Neural cell (in vitro differentiated cells): Measurements from ENCODE around the gene CDH9.

ENCODE experiments used
- EZH2 ChIP-seq: fragments of 200-600, 300-800 bp; shearing (Covaris generic), sonication (generic); IDR thresholded peaks from 2 replicates; pipeline ENCODE4 v1.6.1; 2014; ENCODE audit warnings: antibody characterized with exemption, low read length, borderline replicate concordance, mild to moderate bottlenecking; ENCODE audit not compliant: insufficient read depth, poor library complexity, severe bottlenecking
- TAF1 ChIP-seq: IDR thresholded peaks from 2 replicates; pipeline ENCODE4 v1.6.1; 2012; ENCODE audit warnings: low read depth
- TF ChIP-seq, protein P1 (sequence below): fragments of 450-650 bp; IDR thresholded peaks from 2 replicates; pipeline ENCODE4 v1.5.1; 2014; ENCODE audit warnings: antibody characterized with exemption, mild to moderate bottlenecking, moderate library complexity; ENCODE audit not compliant: poor library complexity, severe bottlenecking

DNA sequence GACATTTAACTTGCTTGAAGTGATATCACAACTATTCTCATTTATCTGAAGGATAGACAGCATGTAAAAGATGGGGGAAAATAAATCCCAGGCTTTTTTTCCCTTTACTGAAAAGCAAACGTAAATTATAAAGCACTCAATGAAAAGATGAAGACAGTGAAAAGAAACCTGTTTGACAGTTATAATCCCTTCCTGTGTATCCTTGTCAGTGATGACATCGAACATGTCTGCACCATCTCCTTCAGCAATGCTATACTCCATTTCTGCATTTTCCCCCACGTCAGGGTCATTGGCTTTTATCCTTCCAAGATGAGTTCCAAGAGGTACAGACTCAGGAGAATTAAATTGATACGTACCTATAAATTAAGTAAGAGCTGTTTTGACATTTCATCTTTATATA, 134.9 kb downstream of the CDH9 start:
- TF ChIP-seq, protein P1, sequence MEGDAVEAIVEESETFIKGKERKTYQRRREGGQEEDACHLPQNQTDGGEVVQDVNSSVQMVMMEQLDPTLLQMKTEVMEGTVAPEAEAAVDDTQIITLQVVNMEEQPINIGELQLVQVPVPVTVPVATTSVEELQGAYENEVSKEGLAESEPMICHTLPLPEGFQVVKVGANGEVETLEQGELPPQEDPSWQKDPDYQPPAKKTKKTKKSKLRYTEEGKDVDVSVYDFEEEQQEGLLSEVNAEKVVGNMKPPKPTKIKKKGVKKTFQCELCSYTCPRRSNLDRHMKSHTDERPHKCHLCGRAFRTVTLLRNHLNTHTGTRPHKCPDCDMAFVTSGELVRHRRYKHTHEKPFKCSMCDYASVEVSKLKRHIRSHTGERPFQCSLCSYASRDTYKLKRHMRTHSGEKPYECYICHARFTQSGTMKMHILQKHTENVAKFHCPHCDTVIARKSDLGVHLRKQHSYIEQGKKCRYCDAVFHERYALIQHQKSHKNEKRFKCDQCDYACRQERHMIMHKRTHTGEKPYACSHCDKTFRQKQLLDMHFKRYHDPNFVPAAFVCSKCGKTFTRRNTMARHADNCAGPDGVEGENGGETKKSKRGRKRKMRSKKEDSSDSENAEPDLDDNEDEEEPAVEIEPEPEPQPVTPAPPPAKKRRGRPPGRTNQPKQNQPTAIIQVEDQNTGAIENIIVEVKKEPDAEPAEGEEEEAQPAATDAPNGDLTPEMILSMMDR: no peak
- TF ChIP-seq TAF1: no peak
- no peak for TF ChIP-seq EZH2
